ENCODE results near the gene OR1L4.

- TF ChIP-seq RFX5 (IDR thresholded peaks at IDR 0.05; ENCODE audit: borderline replicate concordance, low read depth, low read length) (no peak), CTCF (IDR thresholded peaks at IDR 0.05; ENCODE audit: control extremely low read depth in 1 of 3, insufficient read depth in 1 of 3, low read depth in 1 of 3, low read length in 3 of 3) (no peak), SUZ12 (IDR thresholded peaks at IDR 0.05; ENCODE audit: low read length) (no peak)
These were observed 5.8 kb upstream of the OR1L4 start for GRCh38 chr9:122718038-122718437.
